ENCODE measurements around the gene RABEP1. TPM values are rescaled to one million over a fixed set of nuclear protein-coding genes. Genes with fewer than 3 reads are reported as not detected.

Gene RABEP1, protein sequence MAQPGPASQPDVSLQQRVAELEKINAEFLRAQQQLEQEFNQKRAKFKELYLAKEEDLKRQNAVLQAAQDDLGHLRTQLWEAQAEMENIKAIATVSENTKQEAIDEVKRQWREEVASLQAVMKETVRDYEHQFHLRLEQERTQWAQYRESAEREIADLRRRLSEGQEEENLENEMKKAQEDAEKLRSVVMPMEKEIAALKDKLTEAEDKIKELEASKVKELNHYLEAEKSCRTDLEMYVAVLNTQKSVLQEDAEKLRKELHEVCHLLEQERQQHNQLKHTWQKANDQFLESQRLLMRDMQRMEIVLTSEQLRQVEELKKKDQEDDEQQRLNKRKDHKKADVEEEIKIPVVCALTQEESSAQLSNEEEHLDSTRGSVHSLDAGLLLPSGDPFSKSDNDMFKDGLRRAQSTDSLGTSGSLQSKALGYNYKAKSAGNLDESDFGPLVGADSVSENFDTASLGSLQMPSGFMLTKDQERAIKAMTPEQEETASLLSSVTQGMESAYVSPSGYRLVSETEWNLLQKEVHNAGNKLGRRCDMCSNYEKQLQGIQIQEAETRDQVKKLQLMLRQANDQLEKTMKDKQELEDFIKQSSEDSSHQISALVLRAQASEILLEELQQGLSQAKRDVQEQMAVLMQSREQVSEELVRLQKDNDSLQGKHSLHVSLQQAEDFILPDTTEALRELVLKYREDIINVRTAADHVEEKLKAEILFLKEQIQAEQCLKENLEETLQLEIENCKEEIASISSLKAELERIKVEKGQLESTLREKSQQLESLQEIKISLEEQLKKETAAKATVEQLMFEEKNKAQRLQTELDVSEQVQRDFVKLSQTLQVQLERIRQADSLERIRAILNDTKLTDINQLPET
- 27.8 and 54.7 TPM in 2 replicates for total RNA-seq

GRCh38 chr17:5281814-5282641 lies at the start of gene RABEP1:
RABEP1 (plus strand) TSS chr17:5282284; CDS start chr17:5282487, 203 bp downstream.

DNA sequence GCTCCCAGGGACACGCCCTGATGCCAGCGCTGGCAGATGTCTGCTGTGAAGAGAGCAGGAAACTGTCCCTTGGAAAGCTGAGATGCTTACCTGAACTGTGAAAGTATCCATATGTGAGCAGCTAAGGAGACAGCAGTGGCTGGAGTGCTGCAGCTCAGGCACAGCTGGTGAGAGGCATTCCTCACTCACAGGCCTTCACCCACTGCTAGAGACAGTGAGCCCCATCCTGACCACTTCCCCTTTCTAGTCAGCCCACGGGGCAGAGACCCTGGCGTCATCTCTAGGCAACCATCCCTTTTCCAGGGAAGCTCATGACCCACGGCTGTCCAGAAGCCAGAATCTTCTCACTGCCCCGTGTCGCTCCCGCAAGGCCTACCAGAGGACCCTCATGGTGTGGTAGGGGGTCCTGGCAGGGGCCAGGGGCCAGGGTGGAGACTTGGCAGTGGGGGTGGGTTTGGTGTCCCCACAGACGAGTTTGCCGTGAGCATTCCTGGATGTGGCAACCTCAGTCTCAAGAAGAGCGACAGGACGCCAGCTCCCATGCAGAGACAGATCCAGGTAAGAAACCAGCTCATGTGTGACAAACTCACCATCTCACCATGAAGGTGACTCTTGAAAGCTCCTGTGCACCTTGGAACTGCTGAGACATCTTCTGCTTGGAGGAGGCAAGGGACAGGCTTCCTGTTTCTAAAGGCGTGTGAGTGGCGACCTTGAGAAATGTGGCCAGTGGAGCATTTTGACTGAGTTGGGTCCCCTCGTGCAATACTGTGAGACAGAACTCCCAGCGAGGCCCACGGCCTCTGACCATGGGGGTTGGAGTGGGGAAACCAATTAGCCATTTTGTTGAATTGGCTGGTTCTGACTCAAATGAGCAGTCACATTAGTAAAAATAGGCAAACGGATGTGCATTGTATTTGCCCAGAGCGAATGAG lies 47.2 kb upstream of the RABEP1 start, which contains the start of gene SCIMP:
SCIMP (minus strand) TSS at position 216 of the 932 bp plus-strand sequence; CDS start at position 111, 105 bp downstream.

GRCh38 chr17:5419356-5419958 lies 137.4 kb downstream of the RABEP1 start, which contains the start of gene NUP88:
NUP88 (minus strand) TSS chr17:5419662; CDS start chr17:5419650, 12 bp downstream.

GRCh38 chr17:5419959-5420653 lies 138.0 kb downstream of the RABEP1 start, which contains the start of gene RPAIN:
RPAIN (plus strand) TSS chr17:5420182; CDS start chr17:5420211, 29 bp downstream.

Other genes with a start within 250 kb of the RABEP1 start
- under 0.01 and 0.19 TPM in 2 replicates for gene SLC52A1, start 246.9 kb upstream of the RABEP1 start, total RNA-seq
- gene ZFP3, start 203.8 kb upstream of the RABEP1 start, total RNA-seq, result 0.97 and 1.7 TPM in 2 replicates
- 4.0 and 5.5 TPM in 2 replicates for gene ZNF232, start 170.4 kb upstream of the RABEP1 start, total RNA-seq
- not detected in 2 replicates for gene USP6, start 166.3 kb upstream of the RABEP1 start, total RNA-seq
- gene ZNF594, start 90.4 kb upstream of the RABEP1 start, total RNA-seq, result 2.9 and 5.4 TPM in 2 replicates
- gene SCIMP, start 47.4 kb upstream of the RABEP1 start, total RNA-seq, result not detected in 2 replicates
- gene NUP88, start 137.4 kb downstream of the RABEP1 start, total RNA-seq, result 90.3 and 102 TPM in 2 replicates
- gene RPAIN, start 137.9 kb downstream of the RABEP1 start, total RNA-seq, result 32.1 and 47.6 TPM in 2 replicates
- gene C1QBP, start 156.9 kb downstream of the RABEP1 start, total RNA-seq, result 217 and 235 TPM in 2 replicates
- gene DHX33, start 186.7 kb downstream of the RABEP1 start, total RNA-seq, result 8.3 and 19.9 TPM in 2 replicates
- 13.9 and 20.0 TPM in 2 replicates for gene DERL2, start 203.9 kb downstream of the RABEP1 start, total RNA-seq
- 12.6 and 16.7 TPM in 2 replicates for gene MIS12, start 204.3 kb downstream of the RABEP1 start, total RNA-seq

Data from bladder microvascular endothelial cell (primary cell).